ENCODE results near the gene SLC9A4.
"Not testable (repeated sequence)": the region's sequence is repeated elsewhere in the genome, so short reads cannot be mapped to it uniquely, and the experiment has no call there.

Gene SLC9A4

DNA sequence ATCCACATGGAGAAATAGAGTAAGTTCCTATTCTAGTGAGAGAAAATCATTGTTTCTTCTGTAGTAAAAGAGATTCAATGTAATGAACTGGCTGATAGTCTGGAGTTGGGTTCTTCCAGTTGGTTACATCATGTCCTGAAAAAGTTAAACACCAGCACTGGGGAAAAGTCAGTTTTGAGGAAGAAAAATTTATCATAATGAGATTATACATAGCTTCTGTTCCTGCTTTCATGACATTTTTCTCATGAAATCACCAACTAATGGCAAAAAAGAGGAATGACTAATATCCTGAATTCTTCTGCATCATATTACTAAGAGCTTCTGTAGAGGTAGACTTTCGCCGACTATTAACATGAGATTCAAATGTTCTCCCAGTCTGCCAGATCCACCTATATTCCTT is 77.1 kb downstream of the SLC9A4 start:
- H3K4me3 ChIP-seq (ENCODE audit: low read depth, low read length), result no peak overlapping the region
- DNase-seq (ENCODE audit: low read depth), result no peak
- TF ChIP-seq, protein P1, sequence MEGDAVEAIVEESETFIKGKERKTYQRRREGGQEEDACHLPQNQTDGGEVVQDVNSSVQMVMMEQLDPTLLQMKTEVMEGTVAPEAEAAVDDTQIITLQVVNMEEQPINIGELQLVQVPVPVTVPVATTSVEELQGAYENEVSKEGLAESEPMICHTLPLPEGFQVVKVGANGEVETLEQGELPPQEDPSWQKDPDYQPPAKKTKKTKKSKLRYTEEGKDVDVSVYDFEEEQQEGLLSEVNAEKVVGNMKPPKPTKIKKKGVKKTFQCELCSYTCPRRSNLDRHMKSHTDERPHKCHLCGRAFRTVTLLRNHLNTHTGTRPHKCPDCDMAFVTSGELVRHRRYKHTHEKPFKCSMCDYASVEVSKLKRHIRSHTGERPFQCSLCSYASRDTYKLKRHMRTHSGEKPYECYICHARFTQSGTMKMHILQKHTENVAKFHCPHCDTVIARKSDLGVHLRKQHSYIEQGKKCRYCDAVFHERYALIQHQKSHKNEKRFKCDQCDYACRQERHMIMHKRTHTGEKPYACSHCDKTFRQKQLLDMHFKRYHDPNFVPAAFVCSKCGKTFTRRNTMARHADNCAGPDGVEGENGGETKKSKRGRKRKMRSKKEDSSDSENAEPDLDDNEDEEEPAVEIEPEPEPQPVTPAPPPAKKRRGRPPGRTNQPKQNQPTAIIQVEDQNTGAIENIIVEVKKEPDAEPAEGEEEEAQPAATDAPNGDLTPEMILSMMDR (conservative IDR thresholded peaks at IDR 0.05; ENCODE audit: low read depth, low read length), result no peak

DNA sequence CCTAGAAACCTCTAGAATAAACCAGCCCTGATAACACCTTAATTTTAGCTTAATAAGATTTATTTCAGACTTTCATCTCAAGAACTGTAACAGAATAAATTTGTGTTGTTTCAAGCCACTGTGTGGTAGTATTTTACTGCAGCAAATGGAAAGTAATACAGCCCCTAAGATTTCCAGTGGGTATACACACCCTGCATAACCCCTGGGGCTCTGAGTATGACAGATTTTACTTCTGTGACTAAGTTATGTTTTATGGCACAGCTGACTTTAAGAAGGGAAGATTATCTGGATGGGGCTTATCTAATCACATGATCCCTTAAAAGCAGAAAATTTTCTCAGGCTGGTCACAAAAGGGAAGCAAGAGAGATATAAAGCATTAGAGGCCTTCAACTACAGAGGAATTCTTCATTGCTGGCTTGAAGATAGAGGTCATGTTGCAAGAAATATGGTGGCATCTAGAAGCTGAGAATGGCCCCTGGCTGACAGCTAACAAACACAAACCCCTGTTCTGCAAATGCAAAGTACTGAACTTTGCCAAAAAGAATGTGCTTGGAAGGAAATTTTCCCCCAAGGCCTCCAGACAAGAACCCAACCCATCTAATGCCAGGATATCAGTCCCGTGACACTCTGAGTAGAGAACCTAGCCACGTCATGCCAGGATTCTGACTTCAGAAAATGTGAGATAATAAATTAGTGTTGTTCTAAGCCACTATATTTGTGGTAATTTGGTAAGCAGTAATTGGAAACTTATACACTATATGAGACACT is 78.5 kb downstream of the SLC9A4 start:
- no peak overlapping the region for H3K4me3 ChIP-seq (ENCODE audit: low read depth, low read length)
- TF ChIP-seq, protein P1 (conservative IDR thresholded peaks at IDR 0.05; ENCODE audit: low read depth, low read length), result no peak
- DNase-seq (ENCODE audit: low read depth), result no peak

DNA sequence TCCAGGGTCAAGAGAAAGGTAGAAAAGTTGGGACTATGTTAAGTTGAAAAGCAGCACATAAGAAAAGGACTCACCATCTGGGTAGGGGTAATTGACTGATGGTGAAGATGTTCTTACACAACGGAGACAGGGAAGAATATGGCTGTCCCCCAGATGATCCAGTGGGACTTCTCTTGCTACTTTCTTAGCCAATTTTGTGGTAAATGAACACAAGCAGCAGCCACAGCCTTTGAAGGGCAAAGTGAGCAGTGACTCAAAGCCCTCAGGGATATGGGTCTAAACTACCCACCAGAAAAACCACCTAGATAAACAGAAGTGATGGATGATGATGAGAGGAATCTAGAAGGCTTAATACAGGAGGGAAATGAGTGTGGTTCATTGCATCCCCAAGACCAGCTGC is 80.6 kb downstream of the SLC9A4 start:
- TF ChIP-seq, protein P1 (conservative IDR thresholded peaks at IDR 0.05; ENCODE audit: low read depth, low read length), result no peak
- DNase-seq (ENCODE audit: low read depth), result no peak
- H3K4me3 ChIP-seq (ENCODE audit: low read depth, low read length), result no peak overlapping the region

GRCh38 chr2:102558463-102558862 is 85.4 kb downstream of the SLC9A4 start:
- TF ChIP-seq, protein P1 (conservative IDR thresholded peaks at IDR 0.05; ENCODE audit: low read depth, low read length), result no peak
- no peak overlapping the region for H3K4me3 ChIP-seq (ENCODE audit: low read depth, low read length)
- peak; percentile 17 for DNase-seq (ENCODE audit: low read depth)

GRCh38 chr2:102562542-102562941 is 89.5 kb downstream of the SLC9A4 start:
- not testable (repeated sequence) for DNase-seq (ENCODE audit: low read depth); H3K4me3 ChIP-seq (ENCODE audit: low read depth, low read length)

DNA sequence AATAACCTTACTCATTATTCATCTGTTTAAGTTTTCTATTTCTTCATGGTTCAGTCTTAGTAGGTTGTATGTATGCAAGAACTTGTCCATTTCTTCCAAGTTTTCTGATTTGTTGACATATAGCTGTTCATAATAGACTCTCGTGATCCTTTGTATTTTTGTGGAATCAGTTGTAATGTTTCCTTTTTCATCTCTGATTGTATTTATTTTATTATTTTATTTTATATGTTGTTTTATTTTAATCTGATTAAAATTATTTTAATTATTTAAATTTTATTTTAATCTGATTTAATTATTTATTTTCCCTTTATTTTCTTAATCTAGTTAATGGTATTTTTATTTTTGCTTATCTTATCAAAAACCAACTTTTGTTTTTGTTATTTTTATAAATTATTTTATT is 102.9 kb downstream of the SLC9A4 start:
- TF ChIP-seq, protein P1 (conservative IDR thresholded peaks at IDR 0.05; ENCODE audit: low read depth, low read length), result no peak
- DNase-seq (ENCODE audit: low read depth), result no peak

GRCh38 chr2:102578376-102578775 is 105.3 kb downstream of the SLC9A4 start:
- DNase-seq (ENCODE audit: low read depth), result no peak
- no peak overlapping the region for H3K4me3 ChIP-seq (ENCODE audit: low read depth, low read length)
- TF ChIP-seq, protein P1 (conservative IDR thresholded peaks at IDR 0.05; ENCODE audit: low read depth, low read length), result no peak

More for the DNA sequence above, 102.9 kb downstream of the SLC9A4 start:
- no peak overlapping the region for H3K4me3 ChIP-seq (ENCODE audit: low read depth, low read length)
